NK-92 treated with Interleukin-12 subunit alpha and Interleukin-12 subunit beta, amount 100 ng/mL, for 24 hours (cell line): ENCODE results near the gene CNPY2.
"Not testable (repeated sequence)": the region's sequence is repeated elsewhere in the genome, so short reads cannot be mapped to it uniquely, and the experiment has no call there.

Experiments
- DNase-seq: peaks from one replicate; lab custom pipeline; 2025; lab: John Stamatoyannopoulos, UW

Gene CNPY2

GRCh38 chr12:56333679-56334489, 18.1 kb upstream of the CNPY2 start, which contains the start of gene PAN2:
PAN2 (minus strand) TSS chr12:56334000; CDS start chr12:56333094, 906 bp downstream.
- DNase-seq = peak; percentile 92

- DNase-seq = no peak
Measured at GRCh38 chr12:56333197-56333678, 17.4 kb upstream of the CNPY2 start.

GRCh38 chr12:56332512-56333196, 16.9 kb upstream of the CNPY2 start:
- DNase-seq = no peak

- DNase-seq = no peak
Measured at GRCh38 chr12:56330936-56331490, 15.2 kb upstream of the CNPY2 start.

- no peak for DNase-seq
Measured at GRCh38 chr12:56326533-56326932, 10.7 kb upstream of the CNPY2 start.

GRCh38 chr12:56326126-56326525, 10.3 kb upstream of the CNPY2 start:
- DNase-seq = no peak

- no peak for DNase-seq
Measured at GRCh38 chr12:56324206-56324605, 8.4 kb upstream of the CNPY2 start.

GRCh38 chr12:56321610-56322009, 5.8 kb upstream of the CNPY2 start:
- not testable (repeated sequence) for DNase-seq

GRCh38 chr12:56321027-56321426, 5.2 kb upstream of the CNPY2 start:
- no peak for DNase-seq

- DNase-seq = no peak
Measured at GRCh38 chr12:56317675-56318074, 1.9 kb upstream of the CNPY2 start.

- DNase-seq = no peak
Measured at GRCh38 chr12:56315249-56315621, 553 bp downstream of the CNPY2 start.

- no peak for DNase-seq
Measured at GRCh38 chr12:56311003-56311402, 4.8 kb downstream of the CNPY2 start.

GRCh38 chr12:56308714-56309113, 7.1 kb downstream of the CNPY2 start:
- DNase-seq = no peak

- DNase-seq = no peak
Measured at GRCh38 chr12:56307221-56307965, 8.4 kb downstream of the CNPY2 start.

GRCh38 chr12:56304872-56305590, 10.8 kb downstream of the CNPY2 start:
- DNase-seq = no peak

- DNase-seq = no peak
Measured at GRCh38 chr12:56304276-56304675, 11.5 kb downstream of the CNPY2 start.

GRCh38 chr12:56300644-56301464, 14.9 kb downstream of the CNPY2 start:
- no peak for DNase-seq

GRCh38 chr12:56299853-56300643, 15.7 kb downstream of the CNPY2 start, which contains the start of gene CS:
CS (minus strand) TSS chr12:56300330; CDS start chr12:56300201, 129 bp downstream.
- DNase-seq = peak; percentile 96

GRCh38 chr12:56299308-56299852, 16.4 kb downstream of the CNPY2 start:
- DNase-seq = no peak
